ENCODE data around the gene USP9Y. TPM values are rescaled to one million over a fixed set of nuclear protein-coding genes. Genes with fewer than 3 reads are reported as not detected.

Gene USP9Y
- total and polyA plus RNA-seq, 10 of the 15 experiments (the other 5 are each of a cell fraction or from before 2014, with no cell fraction given): 0.08 TPM; not detected in 9

GRCh38 chrY:12688337-12688736, 12.7 kb upstream of the USP9Y start (continued):
- TF ChIP-seq EP300 (IDR thresholded peaks at IDR 0.05; ENCODE audit: borderline replicate concordance in 1 of 2, control insufficient read depth in 1 of 2, low read depth in 2 of 2, low read length in 2 of 2) (no peak), ZNF207 (IDR thresholded peaks at IDR 0.05; ENCODE audit: borderline replicate concordance) (no peak), CBX3 (IDR thresholded peaks at IDR 0.05; ENCODE audit: borderline replicate concordance, low read depth) (no peak)
- TF ChIP-seq, protein P1, sequence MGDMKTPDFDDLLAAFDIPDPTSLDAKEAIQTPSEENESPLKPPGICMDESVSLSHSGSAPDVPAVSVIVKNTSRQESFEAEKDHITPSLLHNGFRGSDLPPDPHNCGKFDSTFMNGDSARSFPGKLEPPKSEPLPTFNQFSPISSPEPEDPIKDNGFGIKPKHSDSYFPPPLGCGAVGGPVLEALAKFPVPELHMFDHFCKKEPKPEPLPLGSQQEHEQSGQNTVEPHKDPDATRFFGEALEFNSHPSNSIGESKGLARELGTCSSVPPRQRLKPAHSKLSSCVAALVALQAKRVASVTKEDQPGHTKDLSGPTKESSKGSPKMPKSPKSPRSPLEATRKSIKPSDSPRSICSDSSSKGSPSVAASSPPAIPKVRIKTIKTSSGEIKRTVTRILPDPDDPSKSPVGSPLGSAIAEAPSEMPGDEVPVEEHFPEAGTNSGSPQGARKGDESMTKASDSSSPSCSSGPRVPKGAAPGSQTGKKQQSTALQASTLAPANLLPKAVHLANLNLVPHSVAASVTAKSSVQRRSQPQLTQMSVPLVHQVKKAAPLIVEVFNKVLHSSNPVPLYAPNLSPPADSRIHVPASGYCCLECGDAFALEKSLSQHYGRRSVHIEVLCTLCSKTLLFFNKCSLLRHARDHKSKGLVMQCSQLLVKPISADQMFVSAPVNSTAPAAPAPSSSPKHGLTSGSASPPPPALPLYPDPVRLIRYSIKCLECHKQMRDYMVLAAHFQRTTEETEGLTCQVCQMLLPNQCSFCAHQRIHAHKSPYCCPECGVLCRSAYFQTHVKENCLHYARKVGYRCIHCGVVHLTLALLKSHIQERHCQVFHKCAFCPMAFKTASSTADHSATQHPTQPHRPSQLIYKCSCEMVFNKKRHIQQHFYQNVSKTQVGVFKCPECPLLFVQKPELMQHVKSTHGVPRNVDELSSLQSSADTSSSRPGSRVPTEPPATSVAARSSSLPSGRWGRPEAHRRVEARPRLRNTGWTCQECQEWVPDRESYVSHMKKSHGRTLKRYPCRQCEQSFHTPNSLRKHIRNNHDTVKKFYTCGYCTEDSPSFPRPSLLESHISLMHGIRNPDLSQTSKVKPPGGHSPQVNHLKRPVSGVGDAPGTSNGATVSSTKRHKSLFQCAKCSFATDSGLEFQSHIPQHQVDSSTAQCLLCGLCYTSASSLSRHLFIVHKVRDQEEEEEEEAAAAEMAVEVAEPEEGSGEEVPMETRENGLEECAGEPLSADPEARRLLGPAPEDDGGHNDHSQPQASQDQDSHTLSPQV (IDR thresholded peaks at IDR 0.05): no peak

DNA sequence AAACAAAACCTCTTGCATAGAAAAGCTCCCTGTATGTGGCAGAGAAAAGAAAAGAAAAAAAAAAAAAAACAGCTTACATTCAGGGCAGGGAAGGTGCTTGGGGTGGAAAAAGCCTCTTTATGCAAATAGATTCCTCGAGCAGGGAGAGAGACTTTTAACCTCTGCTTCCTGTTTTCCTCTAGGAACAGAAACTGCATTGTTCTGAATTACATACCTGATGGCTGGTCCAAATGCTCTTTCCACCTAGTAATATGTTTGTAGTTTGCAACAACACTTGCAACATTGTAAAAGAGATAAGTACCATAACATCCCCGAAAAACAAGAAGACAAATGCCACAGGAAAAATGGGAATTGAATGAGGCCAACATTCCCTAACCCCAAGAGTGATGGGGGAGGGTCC, 944 bp upstream of the USP9Y start:
- H3K4me3 ChIP-seq: no peak overlapping the region
- ATAC-seq (no peak), FAIRE-seq (no peak), DNase-seq (ENCODE audit: low read depth, low spot score) (no peak)
- no CpG with 5 or more reads among the region's 2 CpGs for WGBS (ENCODE audit: insufficient coverage, insufficient replicate concordance, low lambda C conversion rate, missing lambda C conversion rate)
- no peak overlapping the region for H3K9ac ChIP-seq (ENCODE audit: control insufficient read depth, insufficient read depth, low read length)
- H3K9me3 ChIP-seq (replicated peaks; ENCODE audit: control insufficient read depth, insufficient read depth, low read length): no peaks in the 10 kb centered on the region
- in situ Hi-C loops (cut with MboI) (no loop called here), intact Hi-C loops (cut with micrococcal nuclease; ENCODE audit: unreplicated experiment) (no loop called here)
- ChIA-PET RAD21 (ENCODE audit: unreplicated experiment) (no interaction called here), SMC1A (ENCODE audit: uncharacterized antibody, unreplicated experiment) (no interaction called here), POLR2A (no interaction called here), CTCF (no interaction called here)
- H3K4me2 ChIP-seq (ENCODE audit: control insufficient read depth, insufficient read depth): no peak overlapping the region
- no peaks in the 10 kb centered on the region for H3K27me3 ChIP-seq (replicated peaks in 1 of 2; ENCODE audit: control insufficient read depth in 2 of 2, insufficient read depth in 2 of 2, low read length in 1 of 2)
- no peaks in the 10 kb centered on the region for H3K4me1 ChIP-seq (ENCODE audit: control insufficient read depth, insufficient read depth, low read length)
- H3K79me2 ChIP-seq (ENCODE audit: control insufficient read depth, insufficient read depth, low read length): no peaks in the 10 kb centered on the region
- H2AFZ ChIP-seq (ENCODE audit: control insufficient read depth, low read depth, low read length): no peak overlapping the region
- H3K36me3 ChIP-seq (ENCODE audit: control insufficient read depth in 2 of 2, insufficient read depth in 2 of 2, low read length in 1 of 2): no peaks in the 10 kb centered on the region
- no TSS peak for BruUV-seq (replicated peaks)
- H4K20me1 ChIP-seq (ENCODE audit: control insufficient read depth, insufficient read depth): no peaks in the 10 kb centered on the region
- H3K27ac ChIP-seq (ENCODE audit: control insufficient read depth, insufficient read depth): no peak overlapping the region
- TF ChIP-seq, protein P2, sequence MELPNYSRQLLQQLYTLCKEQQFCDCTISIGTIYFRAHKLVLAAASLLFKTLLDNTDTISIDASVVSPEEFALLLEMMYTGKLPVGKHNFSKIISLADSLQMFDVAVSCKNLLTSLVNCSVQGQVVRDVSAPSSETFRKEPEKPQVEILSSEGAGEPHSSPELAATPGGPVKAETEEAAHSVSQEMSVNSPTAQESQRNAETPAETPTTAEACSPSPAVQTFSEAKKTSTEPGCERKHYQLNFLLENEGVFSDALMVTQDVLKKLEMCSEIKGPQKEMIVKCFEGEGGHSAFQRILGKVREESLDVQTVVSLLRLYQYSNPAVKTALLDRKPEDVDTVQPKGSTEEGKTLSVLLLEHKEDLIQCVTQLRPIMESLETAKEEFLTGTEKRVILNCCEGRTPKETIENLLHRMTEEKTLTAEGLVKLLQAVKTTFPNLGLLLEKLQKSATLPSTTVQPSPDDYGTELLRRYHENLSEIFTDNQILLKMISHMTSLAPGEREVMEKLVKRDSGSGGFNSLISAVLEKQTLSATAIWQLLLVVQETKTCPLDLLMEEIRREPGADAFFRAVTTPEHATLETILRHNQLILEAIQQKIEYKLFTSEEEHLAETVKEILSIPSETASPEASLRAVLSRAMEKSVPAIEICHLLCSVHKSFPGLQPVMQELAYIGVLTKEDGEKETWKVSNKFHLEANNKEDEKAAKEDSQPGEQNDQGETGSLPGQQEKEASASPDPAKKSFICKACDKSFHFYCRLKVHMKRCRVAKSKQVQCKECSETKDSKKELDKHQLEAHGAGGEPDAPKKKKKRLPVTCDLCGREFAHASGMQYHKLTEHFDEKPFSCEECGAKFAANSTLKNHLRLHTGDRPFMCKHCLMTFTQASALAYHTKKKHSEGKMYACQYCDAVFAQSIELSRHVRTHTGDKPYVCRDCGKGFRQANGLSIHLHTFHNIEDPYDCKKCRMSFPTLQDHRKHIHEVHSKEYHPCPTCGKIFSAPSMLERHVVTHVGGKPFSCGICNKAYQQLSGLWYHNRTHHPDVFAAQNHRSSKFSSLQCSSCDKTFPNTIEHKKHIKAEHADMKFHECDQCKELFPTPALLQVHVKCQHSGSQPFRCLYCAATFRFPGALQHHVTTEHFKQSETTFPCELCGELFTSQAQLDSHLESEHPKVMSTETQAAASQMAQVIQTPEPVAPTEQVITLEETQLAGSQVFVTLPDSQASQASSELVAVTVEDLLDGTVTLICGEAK (IDR thresholded peaks at IDR 0.05; ENCODE audit: borderline replicate concordance): no peak
- TF ChIP-seq ZBED1 (IDR thresholded peaks at IDR 0.05; ENCODE audit: borderline replicate concordance) (no peak), BHLHE40 (IDR thresholded peaks at IDR 0.05; ENCODE audit: borderline replicate concordance in 1 of 2, low read depth in 2 of 2, low read length in 1 of 2) (no peak), ZNF384 (IDR thresholded peaks at IDR 0.05; ENCODE audit: borderline replicate concordance, low read depth, low read length) (no peak), IKZF2 (IDR thresholded peaks at IDR 0.05) (no peak), SIN3A (IDR thresholded peaks at IDR 0.05; ENCODE audit: low read depth, low read length) (no peak), RELA (IDR thresholded peaks at IDR 0.05; ENCODE audit: borderline replicate concordance, partially characterized antibody) (no peak), ZNF274 (IDR thresholded peaks at IDR 0.05; ENCODE audit: insufficient read depth, insufficient read length) (no peak), TARDBP (IDR thresholded peaks at IDR 0.05; ENCODE audit: borderline replicate concordance) (no peak)
- TF ChIP-seq, protein P3, sequence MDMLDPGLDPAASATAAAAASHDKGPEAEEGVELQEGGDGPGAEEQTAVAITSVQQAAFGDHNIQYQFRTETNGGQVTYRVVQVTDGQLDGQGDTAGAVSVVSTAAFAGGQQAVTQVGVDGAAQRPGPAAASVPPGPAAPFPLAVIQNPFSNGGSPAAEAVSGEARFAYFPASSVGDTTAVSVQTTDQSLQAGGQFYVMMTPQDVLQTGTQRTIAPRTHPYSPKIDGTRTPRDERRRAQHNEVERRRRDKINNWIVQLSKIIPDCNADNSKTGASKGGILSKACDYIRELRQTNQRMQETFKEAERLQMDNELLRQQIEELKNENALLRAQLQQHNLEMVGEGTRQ (IDR thresholded peaks at IDR 0.05; ENCODE audit: borderline replicate concordance, low read depth, low read length): no peak

Data from GM12878 (cell line).